Measurements from ENCODE around the gene BMPER. TPM values are rescaled to one million over a fixed set of nuclear protein-coding genes. Genes with fewer than 3 reads are reported as not detected.
A peak's percentile ranks its signal among the peaks of the same experiment; 100 is the strongest.

BMPER gene
- total RNA-seq, 4 donors from 2014 or later: 0.25 to 2.3 (median 0.96) TPM

DNA sequence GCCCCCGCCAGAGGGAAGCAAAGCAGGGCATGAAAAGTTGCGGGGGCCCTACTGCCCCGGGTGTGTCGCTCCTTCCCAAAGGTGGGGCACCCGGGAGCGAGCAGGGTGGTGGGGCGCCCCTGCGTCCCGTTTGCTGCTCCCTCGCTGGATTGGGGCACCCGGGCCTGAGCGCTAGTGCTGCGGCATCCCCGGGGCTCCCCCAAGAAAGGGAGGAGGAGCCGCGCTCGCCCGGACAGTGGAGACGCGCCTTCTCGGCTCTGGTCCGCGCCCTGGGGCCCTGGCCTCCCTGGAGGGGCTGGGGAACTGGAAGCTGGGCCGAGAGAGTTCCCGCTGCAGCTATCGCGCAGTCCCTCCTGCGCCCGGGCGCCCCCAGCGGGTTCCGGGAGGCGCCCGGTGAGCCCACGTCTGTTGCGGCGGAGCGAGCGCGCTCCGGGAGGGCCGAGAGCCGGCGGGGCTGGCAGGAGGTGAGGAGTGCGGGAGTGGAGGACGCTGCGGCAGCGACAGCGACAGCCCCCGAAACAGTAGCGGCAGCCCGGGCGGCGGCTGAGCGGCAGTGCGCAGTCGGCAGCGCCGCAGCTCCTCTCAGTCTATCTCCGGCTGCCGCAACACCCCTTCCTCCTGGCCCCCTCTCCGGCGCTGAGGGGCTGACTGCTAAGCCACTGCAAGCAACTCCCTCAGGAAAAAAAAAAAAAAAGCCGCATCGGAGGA is 504 bp upstream of the BMPER start:
- peaks cover 0 to 9% of the 10 kb centered on the region in 2 donors for H3K4me1 ChIP-seq
- peak; percentile 24 to 30 for DNase-seq
- H3K9me3 ChIP-seq: no peaks in the 10 kb centered on the region
- intact Hi-C loops (cut with DNase I): loop anchor here (10.0 kb wide), 1 partner anchor 150 kb away; no protein-coding TSS in a partner anchor
- TF ChIP-seq POLR2A (IDR thresholded peaks at IDR 0.05): no peak
- TF ChIP-seq, protein P1, sequence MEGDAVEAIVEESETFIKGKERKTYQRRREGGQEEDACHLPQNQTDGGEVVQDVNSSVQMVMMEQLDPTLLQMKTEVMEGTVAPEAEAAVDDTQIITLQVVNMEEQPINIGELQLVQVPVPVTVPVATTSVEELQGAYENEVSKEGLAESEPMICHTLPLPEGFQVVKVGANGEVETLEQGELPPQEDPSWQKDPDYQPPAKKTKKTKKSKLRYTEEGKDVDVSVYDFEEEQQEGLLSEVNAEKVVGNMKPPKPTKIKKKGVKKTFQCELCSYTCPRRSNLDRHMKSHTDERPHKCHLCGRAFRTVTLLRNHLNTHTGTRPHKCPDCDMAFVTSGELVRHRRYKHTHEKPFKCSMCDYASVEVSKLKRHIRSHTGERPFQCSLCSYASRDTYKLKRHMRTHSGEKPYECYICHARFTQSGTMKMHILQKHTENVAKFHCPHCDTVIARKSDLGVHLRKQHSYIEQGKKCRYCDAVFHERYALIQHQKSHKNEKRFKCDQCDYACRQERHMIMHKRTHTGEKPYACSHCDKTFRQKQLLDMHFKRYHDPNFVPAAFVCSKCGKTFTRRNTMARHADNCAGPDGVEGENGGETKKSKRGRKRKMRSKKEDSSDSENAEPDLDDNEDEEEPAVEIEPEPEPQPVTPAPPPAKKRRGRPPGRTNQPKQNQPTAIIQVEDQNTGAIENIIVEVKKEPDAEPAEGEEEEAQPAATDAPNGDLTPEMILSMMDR (IDR thresholded peaks at IDR 0.05): no peak
- H3K36me3 ChIP-seq: no peaks in the 10 kb centered on the region
- H3K27ac ChIP-seq: no peak overlapping the region
- WGBS, 2 donors: 0% methylated on average over 2 to 11 of the region's 65 CpGs
- no peaks in the 10 kb centered on the region for H3K27me3 ChIP-seq
- H3K4me3 ChIP-seq (replicated peaks in 1 of 3): peak overlapping the region; percentile 48 to 71 (median 52)

DNA sequence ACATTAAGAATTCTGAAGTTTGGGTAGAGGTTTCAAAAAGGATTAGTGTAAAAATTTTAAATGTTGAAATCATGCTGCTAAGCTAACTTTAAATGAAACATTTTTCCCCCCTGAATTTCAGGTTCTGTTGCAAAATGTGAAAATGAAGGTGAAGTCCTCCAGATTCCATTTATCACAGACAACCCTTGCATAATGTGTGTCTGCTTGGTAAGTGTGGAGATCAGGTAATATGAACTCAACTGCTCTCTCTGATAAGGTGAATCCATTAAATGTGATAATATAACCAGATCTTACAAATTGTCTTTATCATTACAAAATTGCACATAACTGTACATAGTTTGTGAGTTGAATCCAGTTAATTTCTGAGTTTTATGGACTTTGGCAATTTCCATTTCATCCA is 1.4 kb downstream of the BMPER start:
- Histone ChIP-seq H3K9me3 (no peaks in the 10 kb centered on the region), H3K27ac (no peak overlapping the region), H3K36me3 (no peaks in the 10 kb centered on the region), H3K4me3 (replicated peaks in 1 of 3) (no peak overlapping the region), H3K4me1 (peaks cover 0 to 9% of the 10 kb centered on the region in 2 donors), H3K27me3 (no peaks in the 10 kb centered on the region)
- no peak for DNase-seq
- TF ChIP-seq, protein P1 (IDR thresholded peaks at IDR 0.05): no peak
- no peak for TF ChIP-seq POLR2A (IDR thresholded peaks at IDR 0.05)
- intact Hi-C loops (cut with DNase I): loop anchor here (10.0 kb wide), 1 partner anchor 152 kb away; no protein-coding TSS in a partner anchor

DNA sequence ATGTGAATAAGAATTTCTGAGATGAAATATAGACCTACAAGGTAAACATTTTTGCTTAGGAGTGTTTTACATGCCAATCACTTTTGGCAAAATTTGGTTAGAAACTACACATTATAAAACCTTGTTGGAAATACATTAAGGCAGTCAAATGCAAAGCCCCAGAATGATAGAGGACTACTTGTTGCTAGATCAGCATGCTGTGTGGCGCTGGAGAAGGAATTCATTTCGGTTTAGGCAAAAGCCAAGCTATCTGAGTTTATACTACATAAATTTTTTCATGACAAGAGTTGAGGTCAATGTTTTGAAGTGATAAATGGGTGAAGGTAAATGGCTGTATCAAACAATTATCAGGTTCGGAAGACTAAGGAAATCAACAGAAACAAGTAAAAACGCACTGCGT is 2.3 kb downstream of the BMPER start:
- DNase-seq: no peak
- TF ChIP-seq POLR2A (IDR thresholded peaks at IDR 0.05): no peak
- TF ChIP-seq, protein P1 (IDR thresholded peaks at IDR 0.05): no peak
- Histone ChIP-seq H3K9me3 (no peaks in the 10 kb centered on the region), H3K36me3 (no peaks in the 10 kb centered on the region), H3K4me3 (replicated peaks in 1 of 3) (no peak overlapping the region), H3K27me3 (no peaks in the 10 kb centered on the region), H3K27ac (no peak overlapping the region), H3K4me1 (peaks cover 0 to 9% of the 10 kb centered on the region in 2 donors)
- WGBS, 2 donors: 94 to 96% methylated on average over 5 of the region's 5 CpGs
- intact Hi-C loops (cut with DNase I): loop anchor here (10.0 kb wide), 1 partner anchor 153 kb away; no protein-coding TSS in a partner anchor

DNA sequence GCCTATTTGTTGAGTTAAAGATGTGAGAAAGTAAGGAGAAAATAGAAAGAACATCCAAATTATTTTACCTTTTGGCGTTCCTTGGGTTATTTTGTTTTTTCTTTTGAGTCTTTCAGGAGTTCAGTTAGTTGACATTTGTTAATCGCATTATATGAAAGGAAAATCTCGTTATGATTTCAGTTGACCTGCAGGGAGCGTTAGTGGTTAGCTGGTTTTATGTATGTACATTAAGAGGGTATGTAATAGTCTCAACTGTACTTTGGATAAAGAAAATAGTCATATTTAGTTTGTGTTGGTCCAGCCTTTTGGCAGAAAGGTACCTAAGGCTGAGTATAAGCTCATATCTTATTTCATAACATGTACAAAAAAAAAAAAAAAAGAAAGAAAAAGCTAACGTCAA is 4.0 kb downstream of the BMPER start:
- WGBS, 2 donors: 88 to 89% methylated on average over 5 of the region's 5 CpGs
- H3K27me3 ChIP-seq: no peaks in the 10 kb centered on the region
- H3K36me3 ChIP-seq: no peaks in the 10 kb centered on the region
- no peak overlapping the region for H3K27ac ChIP-seq
- peaks cover 0 to 4% of the 10 kb centered on the region in 2 donors for H3K4me1 ChIP-seq
- DNase-seq: no peak
- no peaks in the 10 kb centered on the region for H3K9me3 ChIP-seq
- intact Hi-C loops (cut with DNase I): loop anchor here (10.0 kb wide), 1 partner anchor 155 kb away; no protein-coding TSS in a partner anchor
- H3K4me3 ChIP-seq (replicated peaks in 1 of 3): no peak overlapping the region
- TF ChIP-seq, protein P1 (IDR thresholded peaks at IDR 0.05): no peak
- no peak for TF ChIP-seq POLR2A (IDR thresholded peaks at IDR 0.05)

DNA sequence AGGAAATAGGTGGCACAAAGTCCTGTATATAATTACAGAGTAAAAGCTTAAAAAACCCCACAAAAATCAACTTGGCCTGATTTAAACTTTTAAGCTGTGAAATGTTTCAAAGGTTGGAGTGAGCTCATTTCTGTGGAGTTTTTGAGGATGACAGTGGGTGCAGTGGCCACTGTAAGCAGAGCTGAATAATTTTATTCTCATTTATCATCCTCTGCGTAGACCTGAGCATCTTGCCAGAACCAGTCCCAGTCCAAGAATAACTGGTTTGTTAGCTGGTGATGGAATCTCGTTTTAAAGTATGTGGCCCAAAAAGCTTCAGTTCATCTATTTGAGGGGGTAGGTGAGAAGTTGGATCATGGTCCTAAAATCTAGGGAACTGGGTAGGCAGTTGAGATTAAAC is 4.4 kb downstream of the BMPER start:
- TF ChIP-seq, protein P1 (IDR thresholded peaks at IDR 0.05): no peak
- TF ChIP-seq POLR2A (IDR thresholded peaks at IDR 0.05): no peak
- no peak for DNase-seq
- WGBS, 2 donors: 77 to 85% methylated on average over 2 of the region's 2 CpGs
- no peak overlapping the region for H3K27ac ChIP-seq
- H3K9me3 ChIP-seq: no peaks in the 10 kb centered on the region
- no peak overlapping the region for H3K4me3 ChIP-seq (replicated peaks in 1 of 3)
- intact Hi-C loops (cut with DNase I): loop anchor here (10.0 kb wide), 1 partner anchor 155 kb away; no protein-coding TSS in a partner anchor
- H3K27me3 ChIP-seq: no peaks in the 10 kb centered on the region
- H3K36me3 ChIP-seq: no peaks in the 10 kb centered on the region
- H3K4me1 ChIP-seq: peaks cover 0 to 4% of the 10 kb centered on the region in 2 donors

Data from thyroid gland (tissue), 4 donors.